ENCODE measurements around the gene INAFM1.
"Not testable (repeated sequence)": the region's sequence is repeated elsewhere in the genome, so short reads cannot be mapped to it uniquely, and the experiment has no call there.

The INAFM1 gene

DNA sequence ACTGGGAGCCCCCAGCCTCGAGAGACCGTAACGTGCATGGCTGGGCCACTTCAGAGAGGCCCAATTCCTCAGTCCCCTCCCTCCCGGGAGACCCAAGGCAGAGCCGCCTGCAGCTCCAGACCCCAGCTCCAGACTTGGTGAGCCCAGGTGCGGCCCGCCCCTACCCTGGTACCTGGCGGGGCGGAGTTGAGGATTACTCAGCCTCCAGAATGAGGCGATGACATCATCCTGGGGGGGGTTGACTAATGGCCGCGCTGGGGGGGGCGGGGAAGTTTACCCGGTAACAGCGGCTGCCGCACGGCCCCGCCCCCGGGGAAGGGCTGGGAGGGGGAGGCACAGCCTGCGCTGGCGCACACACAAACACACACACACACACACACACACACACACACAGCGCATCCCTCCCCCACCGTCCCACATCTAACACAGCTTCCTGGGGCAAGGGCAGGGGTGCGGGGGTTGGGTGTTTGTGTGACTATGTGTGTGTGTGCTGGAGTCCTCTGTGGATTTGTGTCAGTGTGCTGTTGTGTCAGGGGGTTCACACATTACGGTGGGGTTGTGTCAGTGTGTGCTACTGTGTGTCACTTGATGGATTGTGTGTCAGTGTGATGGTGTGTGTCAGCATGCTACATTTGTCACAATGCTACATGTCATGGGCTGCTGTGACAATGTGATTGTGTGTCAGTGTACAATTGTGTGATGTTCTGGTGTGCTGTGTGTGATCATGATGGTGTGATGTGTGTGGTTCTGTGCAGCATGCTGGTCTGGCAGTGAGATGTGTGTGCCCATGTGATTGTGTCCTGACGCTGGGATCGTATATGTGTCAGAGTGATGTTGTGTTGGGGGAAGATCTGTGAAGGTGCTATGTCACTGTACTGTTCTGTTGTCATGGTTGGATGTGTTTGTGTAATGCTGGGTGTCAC lies 33.4 kb upstream of the INAFM1 start:
- DNase-seq (ENCODE audit: low read depth, low spot score) = peak; percentile 72

- no peak for DNase-seq (ENCODE audit: low read depth, low spot score)
These were observed 32.6 kb upstream of the INAFM1 start for GRCh38 chr19:47241919-47242577.

GRCh38 chr19:47243364-47243775 lies 31.3 kb upstream of the INAFM1 start:
- no peak for DNase-seq (ENCODE audit: low read depth, low spot score)

DNA sequence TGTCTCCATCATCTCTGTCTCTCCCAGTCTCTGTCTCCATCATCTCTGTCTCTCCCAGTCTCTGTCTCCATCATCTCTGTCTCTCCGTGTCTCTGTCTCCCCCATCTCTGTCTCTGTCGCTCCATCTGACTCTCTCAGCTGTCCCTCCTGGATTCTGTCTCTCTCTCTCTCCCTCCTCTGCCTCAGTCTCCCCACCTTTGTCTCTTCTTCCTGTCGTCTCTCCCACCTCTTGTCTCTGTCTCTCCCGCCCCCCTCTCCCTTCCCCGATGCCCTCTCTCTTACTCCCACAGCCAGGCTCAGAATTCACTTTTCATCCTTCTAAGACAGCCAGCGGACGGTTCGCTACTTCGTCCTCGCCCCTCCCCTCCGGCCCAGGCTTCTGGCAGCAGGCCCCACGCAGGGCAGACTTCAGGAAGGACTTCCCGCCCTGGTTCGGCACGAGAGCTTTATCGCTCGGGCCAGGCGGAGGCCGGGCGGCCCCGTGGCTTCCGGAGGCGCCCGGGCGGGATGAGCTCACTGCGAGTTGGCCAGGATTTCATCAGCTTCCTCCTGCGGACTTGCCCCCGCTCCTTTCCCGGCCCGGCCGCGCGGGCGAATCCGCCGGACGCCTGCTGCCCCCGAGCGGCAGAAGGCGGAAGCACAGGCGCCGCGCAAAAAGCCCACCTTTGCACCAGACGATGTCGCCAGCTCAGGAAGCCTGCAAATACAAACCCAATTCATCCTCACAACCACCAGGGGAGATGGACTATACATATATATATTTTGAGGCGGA lies 30.7 kb upstream of the INAFM1 start:
- DNase-seq (ENCODE audit: low read depth, low spot score) = peak; percentile 85

- peak; percentile 54 for DNase-seq (ENCODE audit: low read depth, low spot score)
These were observed 27.2 kb upstream of the INAFM1 start for GRCh38 chr19:47247308-47247990.

GRCh38 chr19:47253016-47253415 lies 21.7 kb upstream of the INAFM1 start:
- DNase-seq (ENCODE audit: low read depth, low spot score) = not testable (repeated sequence)

DNA sequence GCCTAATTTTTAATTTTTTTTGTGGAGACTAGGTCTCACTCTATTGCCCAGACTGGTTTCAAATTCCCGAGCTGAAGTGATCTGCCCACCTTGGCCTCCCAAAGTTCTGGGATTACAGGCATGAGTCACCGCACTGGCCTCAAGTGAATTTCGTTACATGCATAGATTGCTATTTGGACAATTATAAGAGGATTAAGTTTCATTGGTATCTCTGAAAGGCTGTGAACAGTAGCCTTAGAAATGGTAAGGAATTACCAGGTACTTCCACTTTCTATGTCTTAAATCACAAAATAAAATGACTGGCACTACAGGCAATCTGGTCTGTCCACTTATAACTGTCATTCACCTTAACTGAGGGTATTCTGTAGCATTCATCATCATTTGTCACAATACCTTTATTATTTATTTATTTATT lies 21.2 kb upstream of the INAFM1 start:
- no peak for DNase-seq (ENCODE audit: low read depth, low spot score)

DNA sequence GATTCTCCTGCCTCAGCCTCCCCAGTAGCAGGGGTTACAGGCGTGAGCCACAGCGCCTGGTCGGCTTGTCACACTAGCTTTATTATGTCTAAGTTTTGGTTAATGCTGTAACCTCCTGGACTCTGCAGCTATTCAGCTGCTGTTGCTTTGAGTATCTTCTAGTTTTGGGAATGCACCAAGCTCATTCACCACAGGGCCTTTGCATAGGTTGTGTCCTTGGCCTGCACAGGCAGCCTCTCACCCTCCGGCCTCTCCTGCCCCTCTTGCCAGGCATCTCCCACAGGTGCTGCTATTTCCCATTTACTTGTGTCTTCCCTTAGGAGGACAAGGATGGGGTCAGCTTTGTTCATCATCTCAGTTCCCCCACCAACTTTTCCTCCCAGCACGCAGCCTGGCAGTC lies 20.7 kb upstream of the INAFM1 start:
- no peak for DNase-seq (ENCODE audit: low read depth, low spot score)

GRCh38 chr19:47255879-47256692 lies 18.6 kb upstream of the INAFM1 start, which contains the start of gene CCDC9:
CCDC9 (plus strand) TSS chr19:47256525; CDS start chr19:47258401, 1,876 bp downstream.
- DNase-seq (ENCODE audit: low read depth, low spot score) = peak; percentile 88

- peak; percentile 99 for DNase-seq (ENCODE audit: low read depth, low spot score)
These were observed 17.8 kb upstream of the INAFM1 start for GRCh38 chr19:47256693-47257410.

DNA sequence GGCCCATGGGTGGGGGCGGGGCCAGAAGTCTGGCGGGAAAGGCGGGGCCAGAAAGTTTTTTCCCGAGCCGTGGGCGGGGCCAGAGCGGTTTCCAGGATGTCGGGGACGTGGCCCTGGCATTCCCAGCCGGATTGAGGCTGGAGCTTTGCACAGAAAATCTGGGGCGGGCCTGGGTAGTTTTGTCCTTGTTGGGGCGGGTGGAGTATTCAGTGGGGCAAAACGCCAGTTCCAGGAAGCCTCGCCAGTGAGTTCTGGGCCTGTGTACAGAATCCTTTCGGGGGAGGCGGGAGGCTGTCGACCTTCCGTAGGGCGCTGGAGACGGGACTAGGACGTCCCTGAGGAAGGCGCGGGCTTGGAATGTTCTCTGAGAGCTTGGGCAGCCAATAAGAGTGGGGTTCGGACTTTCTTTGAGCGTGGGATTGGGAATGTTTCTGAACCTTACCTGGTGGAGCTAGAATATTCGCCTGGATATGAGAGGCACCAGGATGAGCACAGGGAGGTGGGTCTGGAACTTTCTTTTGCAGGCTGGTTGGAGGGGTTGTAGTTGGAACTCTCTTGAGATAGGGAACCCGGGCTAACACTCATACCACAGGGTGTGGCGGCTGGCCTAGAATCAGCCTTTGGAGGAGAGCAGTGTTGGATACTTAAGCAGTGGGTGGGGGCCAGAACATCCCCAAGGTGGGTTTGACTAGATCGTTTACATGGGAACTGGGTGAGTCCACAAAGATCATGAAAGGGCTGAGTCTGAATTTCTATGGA lies 17.1 kb upstream of the INAFM1 start:
- no peak for DNase-seq (ENCODE audit: low read depth, low spot score)

- DNase-seq (ENCODE audit: low read depth, low spot score) = no peak
These were observed 16.3 kb upstream of the INAFM1 start for GRCh38 chr19:47258434-47258833.

- no peak for DNase-seq (ENCODE audit: low read depth, low spot score)
These were observed 15.7 kb upstream of the INAFM1 start for GRCh38 chr19:47258895-47259555.

DNA sequence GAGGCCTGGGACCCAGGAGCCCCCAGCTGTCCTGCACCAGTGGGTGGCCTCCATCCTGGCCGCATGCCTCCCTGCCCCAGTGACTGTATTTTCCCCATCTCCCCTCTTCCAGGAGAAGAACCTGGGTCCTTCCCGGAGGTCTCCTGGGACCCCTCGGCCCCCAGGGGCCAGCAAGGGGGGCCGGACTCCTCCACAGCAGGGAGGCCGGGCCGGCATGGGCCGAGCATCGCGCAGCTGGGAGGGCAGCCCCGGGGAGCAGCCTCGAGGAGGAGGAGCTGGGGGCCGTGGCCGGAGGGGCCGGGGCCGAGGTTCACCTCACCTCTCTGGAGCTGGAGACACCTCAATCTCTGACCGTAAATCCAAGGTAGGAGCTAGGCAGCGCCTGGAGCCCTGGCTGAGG lies 14.2 kb upstream of the INAFM1 start:
- DNase-seq (ENCODE audit: low read depth, low spot score) = no peak

- not testable (repeated sequence) for DNase-seq (ENCODE audit: low read depth, low spot score)
These were observed 12.5 kb upstream of the INAFM1 start for GRCh38 chr19:47261946-47262793.

DNA sequence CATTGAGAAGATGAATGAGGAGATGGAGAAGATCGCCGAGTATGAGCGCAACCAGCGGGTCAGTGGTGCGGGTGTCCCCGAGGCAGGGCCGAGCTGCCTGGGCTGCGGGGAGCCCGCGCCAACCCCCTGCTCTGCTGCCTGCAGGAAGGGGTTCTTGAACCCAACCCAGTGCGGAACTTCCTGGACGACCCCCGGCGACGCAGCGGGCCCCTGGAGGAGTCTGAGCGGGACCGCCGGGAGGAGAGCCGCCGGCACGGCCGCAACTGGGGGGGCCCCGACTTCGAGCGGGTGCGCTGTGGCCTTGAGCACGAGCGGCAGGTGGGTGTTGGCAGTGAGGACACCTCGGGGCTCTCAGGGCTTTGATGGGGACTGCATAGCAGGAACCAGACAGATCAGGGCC lies 10.1 kb upstream of the INAFM1 start:
- no peak for DNase-seq (ENCODE audit: low read depth, low spot score)

GRCh38 chr19:47266401-47266941 lies 8.2 kb upstream of the INAFM1 start:
- no peak for DNase-seq (ENCODE audit: low read depth, low spot score)
